ENCODE measurements around the gene CCDC3. TPM values are rescaled to one million over a fixed set of nuclear protein-coding genes. Genes with fewer than 3 reads are reported as not detected.

CCDC3 gene
- total RNA-seq, 2 donors from 2014 or later = 17.6 to 41.8 TPM

- no peaks in the 10 kb centered on the region for H3K27me3 ChIP-seq (replicated peaks; ENCODE audit: insufficient read depth)
- H3K9me3 ChIP-seq = no peaks in the 10 kb centered on the region
- no peak overlapping the region for H3K27ac ChIP-seq
- intact Hi-C loops (cut with DNase I) = no loop called here
- TF ChIP-seq POLR2A (IDR thresholded peaks at IDR 0.05) (no peak), POLR2AphosphoS5 (IDR thresholded peaks at IDR 0.05) (no peak)
- TF ChIP-seq, protein P1, sequence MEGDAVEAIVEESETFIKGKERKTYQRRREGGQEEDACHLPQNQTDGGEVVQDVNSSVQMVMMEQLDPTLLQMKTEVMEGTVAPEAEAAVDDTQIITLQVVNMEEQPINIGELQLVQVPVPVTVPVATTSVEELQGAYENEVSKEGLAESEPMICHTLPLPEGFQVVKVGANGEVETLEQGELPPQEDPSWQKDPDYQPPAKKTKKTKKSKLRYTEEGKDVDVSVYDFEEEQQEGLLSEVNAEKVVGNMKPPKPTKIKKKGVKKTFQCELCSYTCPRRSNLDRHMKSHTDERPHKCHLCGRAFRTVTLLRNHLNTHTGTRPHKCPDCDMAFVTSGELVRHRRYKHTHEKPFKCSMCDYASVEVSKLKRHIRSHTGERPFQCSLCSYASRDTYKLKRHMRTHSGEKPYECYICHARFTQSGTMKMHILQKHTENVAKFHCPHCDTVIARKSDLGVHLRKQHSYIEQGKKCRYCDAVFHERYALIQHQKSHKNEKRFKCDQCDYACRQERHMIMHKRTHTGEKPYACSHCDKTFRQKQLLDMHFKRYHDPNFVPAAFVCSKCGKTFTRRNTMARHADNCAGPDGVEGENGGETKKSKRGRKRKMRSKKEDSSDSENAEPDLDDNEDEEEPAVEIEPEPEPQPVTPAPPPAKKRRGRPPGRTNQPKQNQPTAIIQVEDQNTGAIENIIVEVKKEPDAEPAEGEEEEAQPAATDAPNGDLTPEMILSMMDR (IDR thresholded peaks at IDR 0.05) = no peak
- no peaks in the 10 kb centered on the region for H3K36me3 ChIP-seq
- no peak for DNase-seq (ENCODE audit: low spot score)
- H3K4me3 ChIP-seq = no peak overlapping the region
- no peaks in the 10 kb centered on the region for H3K4me1 ChIP-seq (replicated peaks)
- 45% methylated on average over 1 of the region's 1 CpG for WGBS
These were observed 154.8 kb downstream of the CCDC3 start for GRCh38 chr10:12846718-12847117.

Small RNAs within 50 kb of the gene (small RNA-seq; reads per million reads assigned to genes)
- gene RNA5SP300 = 0 to 0.10 reads per million in 2 donors

Other genes with a start within 250 kb of the CCDC3 start
- 10 to 100 TPM; 19.2 to 69.9 TPM for gene OPTN, start 98.5 kb upstream of the CCDC3 start, total RNA-seq
- 1 to 10 TPM in 1 of 2 donors, under 1 TPM in 1; 0.55 to 1.6 TPM for gene MCM10, start 159.8 kb upstream of the CCDC3 start, total RNA-seq
- gene UCMA, start 232.7 kb upstream of the CCDC3 start, total RNA-seq = not detected